GM18873 (cell line): ENCODE results near the gene FARSB.
"Not testable (repeated sequence)": the region's sequence is repeated elsewhere in the genome, so short reads cannot be mapped to it uniquely, and the experiment has no call there.

ENCODE experiments used
- ATAC-seq: cut with Tn5 transposase; IDR thresholded peaks from one replicate; pipeline ENCODE4 v1.9.1; 2021; ENCODE audit warnings: mild to moderate bottlenecking, moderate library complexity, moderate number of reproducible peaks; ENCODE audit not compliant: unreplicated experiment, low FRiP score

The FARSB gene

GRCh38 chr2:222655787-222656525, at the start of gene FARSB:
Gene FARSB (minus strand): TSS chr2:222656092. CDS start chr2:222656073, 19 bp downstream.
- ATAC-seq = peak; percentile 88

GRCh38 chr2:222703886-222704285, 48.0 kb upstream of the FARSB start:
- no peak for ATAC-seq

GRCh38 chr2:222703091-222703490, 47.2 kb upstream of the FARSB start:
- no peak for ATAC-seq

- ATAC-seq = no peak
Observed at GRCh38 chr2:222701721-222702131, 45.8 kb upstream of the FARSB start.

- no peak for ATAC-seq
Observed at GRCh38 chr2:222701233-222701632, 45.3 kb upstream of the FARSB start.

- no peak for ATAC-seq
Observed at GRCh38 chr2:222698276-222698675, 42.4 kb upstream of the FARSB start.

GRCh38 chr2:222693837-222694236, 37.9 kb upstream of the FARSB start:
- ATAC-seq = no peak

GRCh38 chr2:222693413-222693812, 37.5 kb upstream of the FARSB start:
- ATAC-seq = not testable (repeated sequence)

GRCh38 chr2:222690564-222691200, 34.8 kb upstream of the FARSB start:
- ATAC-seq = peak; percentile 95

GRCh38 chr2:222689322-222689721, 33.4 kb upstream of the FARSB start:
- no peak for ATAC-seq

GRCh38 chr2:222688917-222689316, 33.0 kb upstream of the FARSB start:
- ATAC-seq = no peak

- no peak for ATAC-seq
Observed at GRCh38 chr2:222686086-222686750, 30.3 kb upstream of the FARSB start.

- ATAC-seq = no peak
Observed at GRCh38 chr2:222683805-222684204, 27.9 kb upstream of the FARSB start.

GRCh38 chr2:222677981-222678380, 22.1 kb upstream of the FARSB start:
- ATAC-seq = no peak

- ATAC-seq = no peak
Observed at GRCh38 chr2:222673883-222674282, 18.0 kb upstream of the FARSB start.

- ATAC-seq = no peak
Observed at GRCh38 chr2:222673273-222673672, 17.4 kb upstream of the FARSB start.

- ATAC-seq = no peak
Observed at GRCh38 chr2:222672068-222672401, 16.1 kb upstream of the FARSB start.

- no peak for ATAC-seq
Observed at GRCh38 chr2:222671259-222672067, 15.6 kb upstream of the FARSB start, which contains the start of gene MOGAT1. Gene MOGAT1 (plus strand): TSS chr2:222671658. CDS start chr2:222671786, 128 bp downstream.

GRCh38 chr2:222670191-222671038, 14.5 kb upstream of the FARSB start:
- ATAC-seq = no peak

GRCh38 chr2:222669353-222669752, 13.5 kb upstream of the FARSB start:
- no peak for ATAC-seq
